Measurements from ENCODE around the gene TMEM44.
A peak's percentile ranks its signal among the peaks of the same experiment; 100 is the strongest.

Gene TMEM44

GRCh38 chr3:194658477-194659242 lies 25.4 kb upstream of the TMEM44 start:
- Histone ChIP-seq H3K27me3 (no peaks in the 10 kb centered on the region), H3K36me3 (peaks cover 74% of the 10 kb centered on the region), H3K4me3 (ENCODE audit: low read depth, low read length) (no peak overlapping the region), H3K9me3 (no peaks in the 10 kb centered on the region), H3K4me1 (no peaks in the 10 kb centered on the region; the same call in 1 of the 2 replicates)
- no peak for TF ChIP-seq CTCF (IDR thresholded peaks at IDR 0.05; ENCODE audit: low read depth, low read length)
- DNase-seq: no peak

GRCh38 chr3:194657439-194657838 lies 24.2 kb upstream of the TMEM44 start:
- no peak for DNase-seq
- Histone ChIP-seq H3K4me1 (no peaks in the 10 kb centered on the region; the same call in 1 of the 2 replicates), H3K36me3 (peaks cover 85% of the 10 kb centered on the region), H3K9me3 (no peaks in the 10 kb centered on the region), H3K4me3 (ENCODE audit: low read depth, low read length) (no peak overlapping the region), H3K27me3 (no peaks in the 10 kb centered on the region)
- no peak for TF ChIP-seq CTCF (IDR thresholded peaks at IDR 0.05; ENCODE audit: low read depth, low read length)

- Histone ChIP-seq H3K9me3 (no peaks in the 10 kb centered on the region), H3K27me3 (no peaks in the 10 kb centered on the region), H3K4me1 (no peaks in the 10 kb centered on the region), H3K36me3 (peaks cover 85% of the 10 kb centered on the region), H3K4me3 (ENCODE audit: low read depth, low read length) (no peak overlapping the region)
- no peak for TF ChIP-seq CTCF (IDR thresholded peaks at IDR 0.05; ENCODE audit: low read depth, low read length)
- DNase-seq: no peak
These were observed 21.2 kb upstream of the TMEM44 start for GRCh38 chr3:194654443-194654842.

GRCh38 chr3:194647747-194648146 lies 14.5 kb upstream of the TMEM44 start:
- DNase-seq: no peak
- Histone ChIP-seq H3K27me3 (no peaks in the 10 kb centered on the region), H3K4me1 (no peaks in the 10 kb centered on the region), H3K4me3 (ENCODE audit: low read depth, low read length) (no peak overlapping the region), H3K9me3 (no peaks in the 10 kb centered on the region), H3K36me3 (peaks cover 84% of the 10 kb centered on the region)
- no peak for TF ChIP-seq CTCF (IDR thresholded peaks at IDR 0.05; ENCODE audit: low read depth, low read length)

- H3K4me3 ChIP-seq (ENCODE audit: low read depth, low read length): no peak overlapping the region
- DNase-seq: no peak
- no peaks in the 10 kb centered on the region; the same call in 1 of the 2 replicates for H3K4me1 ChIP-seq
- peaks cover 77% of the 10 kb centered on the region for H3K36me3 ChIP-seq
- no peaks in the 10 kb centered on the region for H3K9me3 ChIP-seq
- no peaks in the 10 kb centered on the region for H3K27me3 ChIP-seq
- no peak for TF ChIP-seq CTCF (IDR thresholded peaks at IDR 0.05; ENCODE audit: low read depth, low read length)
These were observed 9.6 kb upstream of the TMEM44 start for GRCh38 chr3:194642769-194643168.

GRCh38 chr3:194640829-194641228 lies 7.6 kb upstream of the TMEM44 start:
- Histone ChIP-seq H3K27me3 (no peaks in the 10 kb centered on the region), H3K9me3 (no peaks in the 10 kb centered on the region), H3K4me1 (no peaks in the 10 kb centered on the region; the same call in 1 of the 2 replicates), H3K4me3 (ENCODE audit: low read depth, low read length) (no peak overlapping the region), H3K36me3 (peaks cover 58% of the 10 kb centered on the region)
- DNase-seq: peak; percentile 66
- peak; percentile 61 for TF ChIP-seq CTCF (IDR thresholded peaks at IDR 0.05; ENCODE audit: low read depth, low read length)
